ENCODE data around the gene ARL2BP.

Gene ARL2BP

GRCh38 chr16:57279780-57280638, 35.0 kb downstream of the ARL2BP start:
- H3K4me3 Mint-ChIP-seq, result no peak overlapping the region
- no peaks in the 10 kb centered on the region for H3K36me3 Mint-ChIP-seq (ENCODE audit: low read depth)
- H3K27ac Mint-ChIP-seq, result no peak overlapping the region

GRCh38 chr16:57281791-57282190, 36.7 kb downstream of the ARL2BP start:
- Mint-ChIP-seq H3K27ac (no peak overlapping the region), H3K27me3 (peaks cover 4% of the 10 kb centered on the region), H3K36me3 (ENCODE audit: low read depth) (no peaks in the 10 kb centered on the region), H3K9me3 (no peaks in the 10 kb centered on the region), H3K4me1 (ENCODE audit: low read depth) (peaks cover 24% of the 10 kb centered on the region), H3K4me3 (no peak overlapping the region)

More at GRCh38 chr16:57279780-57280638, 35.0 kb downstream of the ARL2BP start:
- H3K4me1 Mint-ChIP-seq (ENCODE audit: low read depth), result peaks cover 30% of the 10 kb centered on the region
- H3K27me3 Mint-ChIP-seq, result peaks cover 4% of the 10 kb centered on the region
- no peaks in the 10 kb centered on the region for H3K9me3 Mint-ChIP-seq

- H3K4me3 Mint-ChIP-seq, result no peak overlapping the region
- H3K27ac Mint-ChIP-seq, result no peak overlapping the region
These were observed 37.6 kb downstream of the ARL2BP start for GRCh38 chr16:57282510-57283213.

GRCh38 chr16:57283214-57283958, 38.3 kb downstream of the ARL2BP start:
- Mint-ChIP-seq H3K27ac (no peak overlapping the region), H3K36me3 (ENCODE audit: low read depth) (no peaks in the 10 kb centered on the region), H3K27me3 (peaks cover 4% of the 10 kb centered on the region), H3K9me3 (no peaks in the 10 kb centered on the region), H3K4me1 (ENCODE audit: low read depth) (peaks cover 9% of the 10 kb centered on the region), H3K4me3 (peak overlapping the region; percentile 58)

More at GRCh38 chr16:57282510-57283213, 37.6 kb downstream of the ARL2BP start:
- H3K4me1 Mint-ChIP-seq (ENCODE audit: low read depth), result peaks cover 17% of the 10 kb centered on the region
- H3K36me3 Mint-ChIP-seq (ENCODE audit: low read depth), result no peaks in the 10 kb centered on the region
- H3K9me3 Mint-ChIP-seq, result no peaks in the 10 kb centered on the region
- H3K27me3 Mint-ChIP-seq, result peaks cover 4% of the 10 kb centered on the region

GRCh38 chr16:57283959-57284208, 38.8 kb downstream of the ARL2BP start:
- Mint-ChIP-seq H3K36me3 (ENCODE audit: low read depth) (no peaks in the 10 kb centered on the region), H3K9me3 (no peaks in the 10 kb centered on the region), H3K4me1 (ENCODE audit: low read depth) (peaks cover 5% of the 10 kb centered on the region), H3K27me3 (peaks cover 4% of the 10 kb centered on the region), H3K27ac (no peak overlapping the region), H3K4me3 (peak overlapping the region; percentile 58)

- no peaks in the 10 kb centered on the region for H3K36me3 Mint-ChIP-seq (ENCODE audit: low read depth)
- H3K4me1 Mint-ChIP-seq (ENCODE audit: low read depth), result peaks cover 6% of the 10 kb centered on the region
- H3K27ac Mint-ChIP-seq, result no peak within 1 kb of the TSS
- H3K4me3 Mint-ChIP-seq, result peak within 1 kb of the TSS; percentile 67
- H3K27me3 Mint-ChIP-seq, result peaks cover 4% of the 10 kb centered on the region
- no peaks in the 10 kb centered on the region for H3K9me3 Mint-ChIP-seq
These were observed 39.3 kb downstream of the ARL2BP start, which contains the start of gene PLLP for GRCh38 chr16:57284209-57284951. Gene PLLP, minus strand, starts transcription at chr16:57284672. Its CDS starts 132 bp downstream, at chr16:57284540.

GRCh38 chr16:57284952-57285363, 39.9 kb downstream of the ARL2BP start:
- H3K4me3 Mint-ChIP-seq, result peak overlapping the region; percentile 67
- H3K36me3 Mint-ChIP-seq (ENCODE audit: low read depth), result no peaks in the 10 kb centered on the region
- peaks cover 11% of the 10 kb centered on the region for H3K4me1 Mint-ChIP-seq (ENCODE audit: low read depth)
- no peaks in the 10 kb centered on the region for H3K9me3 Mint-ChIP-seq
- H3K27me3 Mint-ChIP-seq, result peaks cover 4% of the 10 kb centered on the region
- H3K27ac Mint-ChIP-seq, result no peak overlapping the region

- no peaks in the 10 kb centered on the region for H3K36me3 Mint-ChIP-seq (ENCODE audit: low read depth)
- H3K27me3 Mint-ChIP-seq, result peaks cover 4% of the 10 kb centered on the region
- peak overlapping the region; percentile 67 for H3K4me3 Mint-ChIP-seq
- no peak overlapping the region for H3K27ac Mint-ChIP-seq
- no peaks in the 10 kb centered on the region for H3K9me3 Mint-ChIP-seq
- H3K4me1 Mint-ChIP-seq (ENCODE audit: low read depth), result peaks cover 11% of the 10 kb centered on the region
These were observed 40.3 kb downstream of the ARL2BP start for GRCh38 chr16:57285379-57285778.

- H3K9me3 Mint-ChIP-seq, result no peaks in the 10 kb centered on the region
- peaks cover 6% of the 10 kb centered on the region for H3K4me1 Mint-ChIP-seq (ENCODE audit: low read depth)
- no peaks in the 10 kb centered on the region for H3K36me3 Mint-ChIP-seq (ENCODE audit: low read depth)
- H3K27ac Mint-ChIP-seq, result no peak overlapping the region
- no peak overlapping the region for H3K4me3 Mint-ChIP-seq
- no peaks in the 10 kb centered on the region for H3K27me3 Mint-ChIP-seq
These were observed 44.6 kb downstream of the ARL2BP start for GRCh38 chr16:57289391-57290257.

GRCh38 chr16:57297856-57298255, 52.8 kb downstream of the ARL2BP start:
- peak overlapping the region; percentile 45 for H3K27ac Mint-ChIP-seq
- H3K9me3 Mint-ChIP-seq, result no peaks in the 10 kb centered on the region
- peaks cover 4% of the 10 kb centered on the region for H3K27me3 Mint-ChIP-seq
- no peaks in the 10 kb centered on the region for H3K36me3 Mint-ChIP-seq (ENCODE audit: low read depth)
- peak overlapping the region; percentile 33 for H3K4me3 Mint-ChIP-seq
- peaks cover 14% of the 10 kb centered on the region for H3K4me1 Mint-ChIP-seq (ENCODE audit: low read depth)

- Mint-ChIP-seq H3K9me3 (no peaks in the 10 kb centered on the region), H3K27ac (no peak overlapping the region), H3K4me3 (no peak overlapping the region), H3K27me3 (peaks cover 4% of the 10 kb centered on the region), H3K4me1 (ENCODE audit: low read depth) (peaks cover 24% of the 10 kb centered on the region), H3K36me3 (ENCODE audit: low read depth) (no peaks in the 10 kb centered on the region)
These were observed 54.1 kb downstream of the ARL2BP start for GRCh38 chr16:57299009-57299718.

GRCh38 chr16:57299719-57300386, 54.8 kb downstream of the ARL2BP start:
- no peak overlapping the region for H3K4me3 Mint-ChIP-seq
- H3K9me3 Mint-ChIP-seq, result no peaks in the 10 kb centered on the region
- H3K4me1 Mint-ChIP-seq (ENCODE audit: low read depth), result peaks cover 30% of the 10 kb centered on the region
- peaks cover 4% of the 10 kb centered on the region for H3K27me3 Mint-ChIP-seq
- no peak overlapping the region for H3K27ac Mint-ChIP-seq
- H3K36me3 Mint-ChIP-seq (ENCODE audit: low read depth), result no peaks in the 10 kb centered on the region
